Endothelial cell of umbilical vein (primary cell): ENCODE measurements around the gene KLK13. TPM values are rescaled to one million over a fixed set of nuclear protein-coding genes. Genes with fewer than 3 reads are reported as not detected.

Experiments
- BruUV-seq: library from RNA; stranded (reverse); fragments of 400-500 nt; replicated peaks from 2 replicates; lab custom pipeline; 2021; lab: Mats Ljungman, UMichigan
- CTCF ChIA-PET: fragments of 300-600, 350-600 bp; sonication (Branson Sonifier 250); formaldehyde crosslinking; loops from one replicate; lab custom pipeline; 2021; ENCODE audit warnings: antibody characterized with exemption, inconsistent platforms; lab: Charles Lee
- POLR2A ChIA-PET: fragments of 300-600, 350-600 bp; sonication (Branson Sonifier 250); formaldehyde crosslinking; loops from one replicate; lab custom pipeline; 2021; ENCODE audit warnings: antibody characterized with exemption, inconsistent platforms; lab: Charles Lee
- DNase-seq: peaks from one replicate; pipeline ENCODE4 v3.0.0-alpha.2; 2011; ENCODE audit warnings: low read depth, low spot score
- FAIRE-seq: peaks from 2 replicates; lab custom pipeline; 2011; peaks lifted over from hg19 to GRCh38; lab: Jason Lieb, UNC
- H2AFZ ChIP-seq: 2 replicates; pipeline ENCODE4 v1.6.0; 2012; ENCODE audit warnings: low read depth, low read length, control low read depth, inconsistent platforms
- H3K27ac ChIP-seq: 2 replicates; pipeline ENCODE4 v1.5.1; 2011; ENCODE audit warnings: low read depth, mild to moderate bottlenecking, control low read depth, low read length, moderate library complexity; ENCODE audit not compliant: insufficient read depth
- H3K27me3 ChIP-seq, 2 experiments: 2 replicates each; pipeline versions ENCODE4 v1.6.0 to v1.6.1; 2011; ENCODE audit warnings: low read length in 2 of 2, mixed read lengths in 1 of 2; ENCODE audit not compliant: control insufficient read depth in 2 of 2, insufficient read depth in 2 of 2
- H3K36me3 ChIP-seq, 2 experiments: 2 replicates in 1 of 2; 3 replicates in 1 of 2; pipeline ENCODE4 v1.5.1; 2011; ENCODE audit warnings: low read length in 2 of 2, mild to moderate bottlenecking in 1 of 2, moderate library complexity in 1 of 2; ENCODE audit not compliant: control insufficient read depth in 2 of 2, insufficient read depth in 2 of 2; ENCODE audit errors: extremely low read depth in 1 of 2
- H3K4me1 ChIP-seq: 3 replicates; pipeline ENCODE4 v1.5.1; 2011; ENCODE audit warnings: mild to moderate bottlenecking, low read length; ENCODE audit not compliant: control insufficient read depth, insufficient read depth; ENCODE audit errors: extremely low read depth
- H3K4me2 ChIP-seq: 2 replicates; pipeline ENCODE4 v1.6.1; 2011; ENCODE audit warnings: low read length, control low read depth, mixed read lengths; ENCODE audit not compliant: insufficient read depth
- H3K4me3 ChIP-seq, 3 experiments: fragments of 200-600 bp in 1 of 3; sonication (generic), shearing (Covaris generic) in 1 of 3; replicated peaks in 1 of 3; 2 replicates each; pipeline ENCODE4 v1.5.1; 2011 to 2016; ENCODE audit warnings: control low read depth in 3 of 3, low read length in 3 of 3, mild to moderate bottlenecking in 2 of 3, inconsistent platforms in 1 of 3, low read depth in 1 of 3, moderate library complexity in 1 of 3; ENCODE audit not compliant: insufficient read depth in 1 of 3
- H3K79me2 ChIP-seq: 2 replicates; pipeline ENCODE4 v1.6.0; 2012; ENCODE audit warnings: low read length, inconsistent platforms; ENCODE audit not compliant: control insufficient read depth, insufficient read depth
- H3K9ac ChIP-seq: replicated peaks from 2 replicates; pipeline ENCODE3; 2011; ENCODE audit warnings: low read length, control low read depth; ENCODE audit not compliant: insufficient read depth; ENCODE audit errors: extremely low read depth
- H3K9me1 ChIP-seq: replicated peaks from 3 replicates; pipeline ENCODE4 v1.6.0; 2011; ENCODE audit warnings: mild to moderate bottlenecking, low read length; ENCODE audit not compliant: control insufficient read depth, insufficient read depth; ENCODE audit errors: extremely low read depth
- H3K9me3 ChIP-seq: replicated peaks from 2 replicates; pipeline ENCODE4 v1.5.1; 2012; ENCODE audit warnings: low read length, inconsistent platforms; ENCODE audit not compliant: control insufficient read depth, insufficient read depth
- H4K20me1 ChIP-seq: replicated peaks from 2 replicates; pipeline ENCODE3; 2011; ENCODE audit warnings: mild to moderate bottlenecking, low read length; ENCODE audit not compliant: control insufficient read depth, insufficient read depth; ENCODE audit errors: extremely low read depth
- EZH2 ChIP-seq: IDR thresholded peaks from 2 replicates; pipeline ENCODE4 v1.6.1; 2012; ENCODE audit warnings: borderline replicate concordance, low read depth, mild to moderate bottlenecking, moderate library complexity, low read length, inconsistent platforms; ENCODE audit not compliant: severe bottlenecking
- FOS ChIP-seq: IDR thresholded peaks from 2 replicates; pipeline ENCODE4 v1.6.1; 2011; ENCODE audit warnings: mild to moderate bottlenecking, low read length, moderate library complexity, borderline replicate concordance; ENCODE audit not compliant: insufficient read depth
- GATA2 ChIP-seq: IDR thresholded peaks from 2 replicates; pipeline ENCODE4 v1.7.0; 2011; ENCODE audit warnings: low read depth, mild to moderate bottlenecking, moderate library complexity, mixed read lengths, low read length; ENCODE audit not compliant: insufficient read length, insufficient read depth
- JUN ChIP-seq: IDR thresholded peaks from 2 replicates; pipeline ENCODE4 v1.6.1; 2011; ENCODE audit warnings: borderline replicate concordance, low read depth; ENCODE audit not compliant: insufficient read length, insufficient read depth
- MYC ChIP-seq: IDR thresholded peaks from one replicate; pipeline ENCODE4 v1.6.1; 2011; ENCODE audit warnings: mild to moderate bottlenecking, low read depth, low read length
- POLR2A ChIP-seq: IDR thresholded peaks from 2 replicates; pipeline ENCODE4 v1.6.1; 2012; ENCODE audit warnings: low read depth, mild to moderate bottlenecking, control low read depth, low read length
- POLR2AphosphoS5 ChIP-seq: IDR thresholded peaks from 2 replicates; pipeline ENCODE4 v1.6.1; 2012; ENCODE audit warnings: low read depth, mild to moderate bottlenecking, control low read depth, low read length, moderate library complexity; ENCODE audit not compliant: insufficient read depth
- dilution Hi-C: fragments of 300-500 bp; cut with MboI; formaldehyde crosslinking; loops from one replicate; pipeline ENCODE4 v1.15.0; 2019; ENCODE audit warnings: low sequenced_read_pairs; ENCODE audit not compliant: extremely low pct_ligation_motif_present
- intact Hi-C: fragments of 100-400 bp; cut with micrococcal nuclease; formaldehyde crosslinking; loops from one replicate; pipeline ENCODE4 v1.10.0; 2022
- polyA plus RNA-seq, 4 experiments: library from polyadenylated mRNA; depleted of rRNA in 3 of 4; stranded (reverse) in 3 of 4; unstranded in 1 of 4; fragments of >200 nt; gene quantifications; 2 replicates each; pipeline versions ENCODE4 v1.2.1 to v1.2.3, GENCODE V29; 2011 to 2012; ENCODE audit warnings: missing spikeins in 1 of 4
- total RNA-seq: library from RNA; stranded (reverse); gene quantifications from 2 replicates; pipeline ENCODE4 v1.2.3, GENCODE V29; 2021
- TF ChIP-seq, protein P1 (sequence below), 2 donors: IDR thresholded peaks; 1 replicate in 1 of 2; 2 replicates in 1 of 2; pipeline ENCODE4 v1.5.1; 2011; ENCODE audit warnings: low read length in 2 of 2, mild to moderate bottlenecking in 2 of 2, moderate library complexity in 2 of 2, control low read depth in 1 of 2, inconsistent platforms in 1 of 2, low read depth in 1 of 2; ENCODE audit not compliant: insufficient read depth in 1 of 2; ENCODE audit errors: extremely low read depth in 1 of 2
- TF ChIP-seq, protein P2 (sequence below): IDR thresholded peaks from 2 replicates; pipeline ENCODE4 v1.6.1; 2011; ENCODE audit not compliant: insufficient read depth, insufficient read length

Gene KLK13
- total and polyA plus RNA-seq, 2 donors (not counting 3 experiments of a cell fraction or from before 2014, with no cell fraction given), result not detected

DNA sequence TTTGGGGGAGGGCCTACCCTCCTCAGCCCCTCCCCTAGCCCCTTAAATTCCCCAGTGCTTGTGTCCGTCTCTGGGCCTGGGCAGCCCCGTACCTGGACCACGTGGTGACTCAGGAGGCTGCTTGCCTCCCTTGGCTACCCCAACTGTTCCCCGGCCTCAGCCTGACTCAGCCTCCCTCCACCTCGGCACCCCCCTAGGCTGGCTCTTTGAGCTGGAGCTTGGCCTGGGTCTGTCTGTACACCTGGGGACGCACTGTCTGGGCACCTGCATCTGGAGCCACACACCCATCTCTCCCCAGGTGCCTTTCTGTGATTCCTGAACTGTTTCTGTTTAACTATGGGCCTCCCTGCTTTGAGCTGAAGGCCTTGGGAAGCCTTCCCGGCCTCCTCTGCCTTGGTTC lies 19.6 kb upstream of the KLK13 start:
- H3K9ac ChIP-seq, result no peak overlapping the region
- H3K9me1 ChIP-seq, result no peaks in the 10 kb centered on the region
- no peaks in the 10 kb centered on the region for H3K4me1 ChIP-seq
- DNase-seq, result no peak
- H3K36me3 ChIP-seq, result no peaks in the 10 kb centered on the region
- TF ChIP-seq POLR2A (no peak), GATA2 (no peak), JUN (no peak), MYC (no peak), FOS (no peak), POLR2AphosphoS5 (no peak), EZH2 (no peak)
- TF ChIP-seq, protein P1, sequence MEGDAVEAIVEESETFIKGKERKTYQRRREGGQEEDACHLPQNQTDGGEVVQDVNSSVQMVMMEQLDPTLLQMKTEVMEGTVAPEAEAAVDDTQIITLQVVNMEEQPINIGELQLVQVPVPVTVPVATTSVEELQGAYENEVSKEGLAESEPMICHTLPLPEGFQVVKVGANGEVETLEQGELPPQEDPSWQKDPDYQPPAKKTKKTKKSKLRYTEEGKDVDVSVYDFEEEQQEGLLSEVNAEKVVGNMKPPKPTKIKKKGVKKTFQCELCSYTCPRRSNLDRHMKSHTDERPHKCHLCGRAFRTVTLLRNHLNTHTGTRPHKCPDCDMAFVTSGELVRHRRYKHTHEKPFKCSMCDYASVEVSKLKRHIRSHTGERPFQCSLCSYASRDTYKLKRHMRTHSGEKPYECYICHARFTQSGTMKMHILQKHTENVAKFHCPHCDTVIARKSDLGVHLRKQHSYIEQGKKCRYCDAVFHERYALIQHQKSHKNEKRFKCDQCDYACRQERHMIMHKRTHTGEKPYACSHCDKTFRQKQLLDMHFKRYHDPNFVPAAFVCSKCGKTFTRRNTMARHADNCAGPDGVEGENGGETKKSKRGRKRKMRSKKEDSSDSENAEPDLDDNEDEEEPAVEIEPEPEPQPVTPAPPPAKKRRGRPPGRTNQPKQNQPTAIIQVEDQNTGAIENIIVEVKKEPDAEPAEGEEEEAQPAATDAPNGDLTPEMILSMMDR (IDR thresholded peaks at IDR 0.05; ENCODE audit: extremely low read depth in 1 of 2, insufficient read depth in 1 of 2, low read depth in 1 of 2, low read length in 2 of 2), result no peak
- TF ChIP-seq, protein P2, sequence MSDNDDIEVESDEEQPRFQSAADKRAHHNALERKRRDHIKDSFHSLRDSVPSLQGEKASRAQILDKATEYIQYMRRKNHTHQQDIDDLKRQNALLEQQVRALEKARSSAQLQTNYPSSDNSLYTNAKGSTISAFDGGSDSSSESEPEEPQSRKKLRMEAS, result no peak
- no peak for FAIRE-seq
- H3K79me2 ChIP-seq, result no peaks in the 10 kb centered on the region
- ChIA-PET CTCF (interaction anchor here (1.5 kb wide), 1 partner anchor 64 kb away, joined by 3 read pairs; no protein-coding TSS in a partner anchor), POLR2A (no interaction called here)
- no peak overlapping the region for H3K4me2 ChIP-seq
- dilution Hi-C loops (no loop called here), intact Hi-C loops (no loop called here)
- H2AFZ ChIP-seq, result no peak overlapping the region
- H4K20me1 ChIP-seq, result no peaks in the 10 kb centered on the region
- no peak overlapping the region for H3K4me3 ChIP-seq
- H3K27ac ChIP-seq, result no peak overlapping the region
- H3K27me3 ChIP-seq, result no peaks in the 10 kb centered on the region
- no peaks in the 10 kb centered on the region for H3K9me3 ChIP-seq
- BruUV-seq, result no TSS peak
